Mesendoderm (in vitro differentiated cells): ENCODE measurements around the gene KRT38. TPM values are rescaled to one million over a fixed set of nuclear protein-coding genes. Genes with fewer than 3 reads are reported as not detected.

ENCODE experiments used
- small RNA-seq: library from polyadenylated mRNA; stranded (forward); fragments of <200 nt; extraction: miRNeasy Mini kit (QIAGEN cat#:217004); gene quantifications from one replicate; pipeline ENCODE3, GENCODE V24; 2013; ENCODE audit not compliant: insufficient read depth

Gene KRT38

Small RNA genes lying within 50 kb of the gene (small RNA-seq; reads per million reads assigned to genes)
- gene RNU2-32P = not detected
